Breast epithelium (tissue), 3 donors: ENCODE results near the gene IGFBP3.

ENCODE experiments used
- CTCF ChIP-seq, 3 donors: fragments of 450-650 bp; IDR thresholded peaks; one replicate each; pipeline ENCODE4 v1.5.1; 2016 to 2017; ENCODE audit warnings: antibody characterized with exemption in 3 of 3, mild to moderate bottlenecking in 3 of 3, moderate library complexity in 3 of 3
- POLR2A ChIP-seq: fragments of 450-650 bp; IDR thresholded peaks from one replicate; pipeline ENCODE4 v1.6.1; 2016; ENCODE audit warnings: antibody characterized with exemption, mild to moderate bottlenecking, moderate library complexity
- POLR2AphosphoS5 ChIP-seq, 3 donors: sonication (generic); formaldehyde crosslinking; IDR thresholded peaks; one replicate each; pipeline ENCODE4 v1.6.1; 2017; ENCODE audit warnings: antibody characterized with exemption in 3 of 3

DNA sequence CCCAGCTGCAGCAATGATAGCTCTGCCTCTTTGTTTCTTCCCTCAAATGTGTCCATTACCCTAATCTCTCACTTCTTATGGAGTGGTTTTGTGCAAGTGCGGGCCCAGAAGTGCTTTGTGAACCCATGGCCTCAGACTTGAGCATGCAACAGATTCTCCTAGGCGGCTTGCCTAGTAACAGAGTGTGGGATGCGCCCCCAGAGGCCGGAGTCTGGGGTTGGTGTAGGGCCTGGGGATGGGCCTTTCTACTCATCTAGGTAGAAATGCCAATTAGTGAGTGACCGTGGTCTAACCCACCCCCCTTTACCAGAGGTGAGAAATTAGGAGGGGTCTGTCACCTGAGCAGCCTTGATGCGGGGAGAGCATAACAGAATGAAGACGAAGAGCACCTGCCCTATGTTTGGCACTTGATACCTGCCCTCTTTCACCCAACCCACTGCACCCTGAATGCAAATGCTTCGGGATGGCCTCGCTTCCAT is 39.8 kb downstream of the IGFBP3 start:
- TF ChIP-seq CTCF (IDR thresholded peaks at IDR 0.05) (no peak), POLR2AphosphoS5 (IDR thresholded peaks at IDR 0.05) (no peak), POLR2A (no peak)
